ENCODE results near the gene PDE4DIP. TPM values are rescaled to one million over a fixed set of nuclear protein-coding genes. Genes with fewer than 3 reads are reported as not detected.
"Not testable (repeated sequence)": the region's sequence is repeated elsewhere in the genome, so short reads cannot be mapped to it uniquely, and the experiment has no call there.

PDE4DIP gene
- total and polyA plus RNA-seq, 7 donors: 368 to 3,658 (median 2,569) TPM

- no CpG with 5 or more reads among the region's 1 CpG for WGBS, 3 donors
- H3K9me3 ChIP-seq; H3K27ac ChIP-seq; intact Hi-C loops (cut with DNase I); DNase-seq; H3K4me3 ChIP-seq; H3K27me3 ChIP-seq (ENCODE audit: insufficient read depth in 3 of 3, low read length in 2 of 3); ATAC-seq; H3K36me3 ChIP-seq (ENCODE audit: insufficient read depth in 1 of 2, low read depth in 1 of 2); H3K4me1 ChIP-seq: not testable (repeated sequence)
Observed at GRCh38 chr1:148927645-148928044, 83.4 kb downstream of the PDE4DIP start.

GRCh38 chr1:148929253-148929652, 85.0 kb downstream of the PDE4DIP start:
- H3K9me3 ChIP-seq; intact Hi-C loops (cut with DNase I); ATAC-seq; H3K4me1 ChIP-seq; H3K27me3 ChIP-seq (ENCODE audit: insufficient read depth in 3 of 3, low read length in 2 of 3); DNase-seq; H3K27ac ChIP-seq; H3K4me3 ChIP-seq: not testable (repeated sequence)
- H3K36me3 ChIP-seq (ENCODE audit: insufficient read depth in 1 of 2, low read depth in 1 of 2): peaks cover 0 to 15% of the 10 kb centered on the region in 2 donors

- H3K4me3 ChIP-seq; intact Hi-C loops (cut with DNase I); H3K27ac ChIP-seq; H3K27me3 ChIP-seq (ENCODE audit: insufficient read depth in 3 of 3, low read length in 2 of 3); H3K4me1 ChIP-seq; H3K9me3 ChIP-seq; ATAC-seq; DNase-seq: not testable (repeated sequence)
- no CpG with 5 or more reads among the region's 3 CpGs for WGBS, 3 donors
- peaks cover 0 to 27% of the 10 kb centered on the region in 2 donors for H3K36me3 ChIP-seq (ENCODE audit: insufficient read depth in 1 of 2, low read depth in 1 of 2)
Observed at GRCh38 chr1:148935381-148936002, 91.3 kb downstream of the PDE4DIP start.

- ATAC-seq; H3K4me3 ChIP-seq; H3K36me3 ChIP-seq (ENCODE audit: insufficient read depth in 1 of 2, low read depth in 1 of 2); H3K27me3 ChIP-seq (ENCODE audit: insufficient read depth in 3 of 3, low read length in 2 of 3); H3K27ac ChIP-seq; DNase-seq; intact Hi-C loops (cut with DNase I); H3K4me1 ChIP-seq; H3K9me3 ChIP-seq: not testable (repeated sequence)
- no CpG with 5 or more reads among the region's 3 CpGs for WGBS, 3 donors
Observed at GRCh38 chr1:148942906-148943305, 98.7 kb downstream of the PDE4DIP start.

- intact Hi-C loops (cut with DNase I); H3K4me3 ChIP-seq; H3K27me3 ChIP-seq (ENCODE audit: insufficient read depth in 3 of 3, low read length in 2 of 3); H3K36me3 ChIP-seq (ENCODE audit: insufficient read depth in 1 of 2, low read depth in 1 of 2); H3K27ac ChIP-seq; H3K9me3 ChIP-seq; H3K4me1 ChIP-seq; DNase-seq: not testable (repeated sequence)
- no CpG with 5 or more reads among the region's 1 CpG for WGBS, 3 donors
- peak in 1 of 4 donors; percentile 6 for ATAC-seq
Observed at GRCh38 chr1:148945130-148945529, 100.9 kb downstream of the PDE4DIP start.

- H3K27ac ChIP-seq; H3K9me3 ChIP-seq; H3K4me1 ChIP-seq; ATAC-seq; H3K27me3 ChIP-seq (ENCODE audit: insufficient read depth in 3 of 3, low read length in 2 of 3); H3K36me3 ChIP-seq (ENCODE audit: insufficient read depth in 1 of 2, low read depth in 1 of 2); intact Hi-C loops (cut with DNase I); H3K4me3 ChIP-seq; DNase-seq: not testable (repeated sequence)
- 68 to 78% (median 71%) methylated on average over 4 of the region's 4 CpGs for WGBS, 3 donors
Observed at GRCh38 chr1:148948768-148949167, 104.5 kb downstream of the PDE4DIP start.

- DNase-seq (peak; percentile 63 to 83), ATAC-seq (peak; percentile 71 to 79 (median 78))
- H3K27me3 ChIP-seq (ENCODE audit: insufficient read depth in 3 of 3, low read length in 2 of 3); intact Hi-C loops (cut with DNase I); H3K36me3 ChIP-seq (ENCODE audit: insufficient read depth in 1 of 2, low read depth in 1 of 2); H3K4me1 ChIP-seq; H3K9me3 ChIP-seq: not testable (repeated sequence)
- WGBS, 3 donors: 6 to 17% (median 11%) methylated on average over 16 to 30 of the region's 44 CpGs
- Histone ChIP-seq H3K27ac (peak overlapping the region; percentile 63), H3K4me3 (peak overlapping the region; percentile 60)
Observed at GRCh38 chr1:148951336-148952227, 107.4 kb downstream of the PDE4DIP start.

GRCh38 chr1:148952253-148952937, 108.2 kb downstream of the PDE4DIP start:
- intact Hi-C loops (cut with DNase I): not testable (repeated sequence)

GRCh38 chr1:148952938-148953616, 108.8 kb downstream of the PDE4DIP start:
- ATAC-seq: peak in 1 of 4 donors; percentile 1
- H3K27me3 ChIP-seq (ENCODE audit: insufficient read depth in 3 of 3, low read length in 2 of 3); H3K27ac ChIP-seq; H3K36me3 ChIP-seq (ENCODE audit: insufficient read depth in 1 of 2, low read depth in 1 of 2); intact Hi-C loops (cut with DNase I); H3K9me3 ChIP-seq; H3K4me1 ChIP-seq: not testable (repeated sequence)
- WGBS, 3 donors: 13 to 31% (median 18%) methylated on average over 24 of the region's 28 CpGs
- peak overlapping the region; percentile 42 for H3K4me3 ChIP-seq
- DNase-seq: peak in 1 of 2 donors; percentile 19

More at GRCh38 chr1:148952253-148952937, 108.2 kb downstream of the PDE4DIP start:
- H3K4me3 ChIP-seq: peak overlapping the region; percentile 60
- H3K27me3 ChIP-seq (ENCODE audit: insufficient read depth in 3 of 3, low read length in 2 of 3); H3K36me3 ChIP-seq (ENCODE audit: insufficient read depth in 1 of 2, low read depth in 1 of 2); H3K4me1 ChIP-seq; H3K9me3 ChIP-seq: not testable (repeated sequence)
- H3K27ac ChIP-seq: peak overlapping the region; percentile 63
- 0 to 1% (median 0%) methylated on average over 10 to 31 of the region's 66 CpGs for WGBS, 3 donors
- ATAC-seq (peak; percentile 86 to 91 (median 90)), DNase-seq (peak; percentile 86 to 92)

GRCh38 chr1:148953730-148954129, 109.5 kb downstream of the PDE4DIP start:
- H3K27me3 ChIP-seq (ENCODE audit: insufficient read depth in 3 of 3, low read length in 2 of 3); ATAC-seq; DNase-seq; H3K4me1 ChIP-seq; H3K36me3 ChIP-seq (ENCODE audit: insufficient read depth in 1 of 2, low read depth in 1 of 2); H3K9me3 ChIP-seq; intact Hi-C loops (cut with DNase I): not testable (repeated sequence)
- Histone ChIP-seq H3K27ac (peak overlapping the region; percentile 60), H3K4me3 (peak overlapping the region; percentile 18)
- 47 to 76% (median 55%) methylated on average over 6 of the region's 7 CpGs for WGBS, 3 donors
